Measurements from ENCODE around the gene DEPDC1B.
"Not testable (repeated sequence)": the region's sequence is repeated elsewhere in the genome, so short reads cannot be mapped to it uniquely, and the experiment has no call there.

DEPDC1B gene

GRCh38 chr5:60584304-60584703 lies 115.7 kb downstream of the DEPDC1B start:
- DNase-seq (ENCODE audit: low read depth), result no peak
- no peak overlapping the region for H3K4me3 ChIP-seq (ENCODE audit: low read length)
- no peak for TF ChIP-seq CTCF (IDR thresholded peaks at IDR 0.05; ENCODE audit: insufficient read depth, low read depth, low read length, missing control alignments)

DNA sequence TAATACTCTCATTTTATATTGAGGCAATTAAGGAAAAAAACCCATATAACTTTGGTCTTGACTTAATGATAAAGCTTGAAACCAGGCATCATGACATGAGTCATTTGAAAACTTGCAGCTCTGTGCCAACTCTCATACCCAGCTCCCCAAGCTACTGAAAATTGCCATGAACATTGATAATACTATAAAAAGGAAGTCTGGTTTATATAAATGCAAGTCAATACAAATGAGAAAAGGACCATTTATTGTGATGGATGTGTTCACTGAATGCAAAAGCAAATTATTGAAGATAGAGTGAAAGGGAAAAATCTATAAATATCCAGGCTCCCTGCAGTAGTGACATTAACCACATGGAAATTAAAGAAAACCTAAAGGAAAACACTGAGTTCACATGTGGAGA lies 116.3 kb downstream of the DEPDC1B start:
- no peak for TF ChIP-seq CTCF (IDR thresholded peaks at IDR 0.05; ENCODE audit: insufficient read depth, low read depth, low read length, missing control alignments)
- peak; percentile 3 for DNase-seq (ENCODE audit: low read depth)
- H3K4me3 ChIP-seq (ENCODE audit: low read length), result no peak overlapping the region

DNA sequence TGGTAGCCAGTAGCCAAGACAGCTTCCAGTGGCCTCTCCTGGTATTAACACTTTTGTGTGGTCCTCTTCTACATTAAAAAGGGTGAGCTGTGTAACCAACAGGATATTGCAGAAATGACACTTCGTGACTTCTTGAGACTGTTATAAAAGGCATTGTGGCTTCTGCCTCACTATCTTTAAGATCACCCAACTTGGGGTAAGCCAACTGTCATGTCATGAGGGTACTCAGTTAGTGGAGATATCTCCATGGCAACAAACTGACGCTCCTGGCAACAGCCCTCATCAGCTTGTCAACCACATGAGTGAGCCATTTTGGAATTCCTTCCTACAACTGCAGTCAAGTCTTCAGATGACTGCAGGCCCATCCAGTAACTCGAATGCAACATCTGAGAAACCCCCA lies 121.7 kb downstream of the DEPDC1B start:
- no peak overlapping the region for H3K4me3 ChIP-seq (ENCODE audit: low read length)
- no peak for TF ChIP-seq CTCF (IDR thresholded peaks at IDR 0.05; ENCODE audit: insufficient read depth, low read depth, low read length, missing control alignments)
- DNase-seq (ENCODE audit: low read depth), result no peak

DNA sequence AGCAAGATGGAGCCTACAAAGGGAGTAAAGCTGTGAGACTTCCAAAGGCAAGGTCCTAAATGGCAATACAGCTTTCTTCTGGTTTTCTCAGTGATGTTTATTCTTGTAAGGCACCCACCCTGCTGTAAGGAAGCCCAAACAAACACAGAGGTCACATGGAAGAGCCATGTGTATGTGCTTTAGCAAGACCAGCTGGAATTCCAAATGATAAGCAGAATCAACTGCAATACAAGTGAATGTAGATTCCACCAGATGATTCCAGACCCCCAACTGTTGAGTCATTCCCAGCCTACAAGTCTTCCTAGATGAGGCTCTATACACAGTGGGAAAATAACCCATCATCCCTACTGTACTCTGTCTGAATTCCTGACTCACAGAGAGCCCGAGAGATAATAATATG lies 122.8 kb downstream of the DEPDC1B start:
- DNase-seq (ENCODE audit: low read depth), result no peak
- no peak for TF ChIP-seq CTCF (IDR thresholded peaks at IDR 0.05; ENCODE audit: insufficient read depth, low read depth, low read length, missing control alignments)
- no peak overlapping the region for H3K4me3 ChIP-seq (ENCODE audit: low read length)

DNA sequence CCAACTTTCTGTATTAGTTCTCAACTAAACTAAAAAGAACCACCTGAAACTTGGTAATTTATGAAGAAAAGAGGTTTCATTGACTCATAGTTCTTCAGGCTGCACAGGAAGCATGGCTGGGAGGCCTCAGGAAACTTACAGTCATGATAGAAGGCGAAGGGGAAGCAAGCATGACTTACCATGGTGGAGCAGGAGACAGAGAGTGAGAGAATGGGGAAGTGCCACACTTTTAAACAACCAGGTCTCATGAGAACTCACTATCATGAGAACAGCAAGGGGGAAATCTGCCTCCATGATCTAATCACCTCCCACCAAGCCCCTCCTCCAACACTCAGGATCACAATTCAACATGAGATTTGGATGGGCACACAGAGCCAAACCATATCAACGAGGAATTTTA lies 123.5 kb downstream of the DEPDC1B start:
- no peak for TF ChIP-seq CTCF (IDR thresholded peaks at IDR 0.05; ENCODE audit: insufficient read depth, low read depth, low read length, missing control alignments)
- DNase-seq (ENCODE audit: low read depth), result no peak
- no peak overlapping the region for H3K4me3 ChIP-seq (ENCODE audit: low read length)

DNA sequence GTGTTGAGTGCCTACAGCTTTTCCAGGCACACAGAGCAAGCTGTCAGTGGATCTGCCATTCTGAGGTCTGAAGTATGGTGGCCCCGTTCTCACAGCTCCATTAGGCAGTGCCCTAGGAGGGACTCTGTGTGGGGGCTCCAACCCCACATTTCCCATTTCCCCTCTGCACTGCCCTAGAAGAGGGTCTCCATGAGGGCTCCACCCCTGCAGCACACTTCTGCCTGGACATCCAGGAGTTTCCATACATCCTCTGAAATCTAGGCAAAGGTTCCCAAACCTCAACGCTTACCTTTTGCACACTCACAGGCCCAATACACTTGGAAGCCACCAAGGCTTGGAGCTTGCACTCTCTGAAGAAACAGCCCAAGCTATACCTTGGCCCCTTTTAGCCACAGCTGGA lies 131.3 kb downstream of the DEPDC1B start:
- no peak overlapping the region for H3K4me3 ChIP-seq (ENCODE audit: low read length)
- no peak for DNase-seq (ENCODE audit: low read depth)
- no peak for TF ChIP-seq CTCF (IDR thresholded peaks at IDR 0.05; ENCODE audit: insufficient read depth, low read depth, low read length, missing control alignments)

DNA sequence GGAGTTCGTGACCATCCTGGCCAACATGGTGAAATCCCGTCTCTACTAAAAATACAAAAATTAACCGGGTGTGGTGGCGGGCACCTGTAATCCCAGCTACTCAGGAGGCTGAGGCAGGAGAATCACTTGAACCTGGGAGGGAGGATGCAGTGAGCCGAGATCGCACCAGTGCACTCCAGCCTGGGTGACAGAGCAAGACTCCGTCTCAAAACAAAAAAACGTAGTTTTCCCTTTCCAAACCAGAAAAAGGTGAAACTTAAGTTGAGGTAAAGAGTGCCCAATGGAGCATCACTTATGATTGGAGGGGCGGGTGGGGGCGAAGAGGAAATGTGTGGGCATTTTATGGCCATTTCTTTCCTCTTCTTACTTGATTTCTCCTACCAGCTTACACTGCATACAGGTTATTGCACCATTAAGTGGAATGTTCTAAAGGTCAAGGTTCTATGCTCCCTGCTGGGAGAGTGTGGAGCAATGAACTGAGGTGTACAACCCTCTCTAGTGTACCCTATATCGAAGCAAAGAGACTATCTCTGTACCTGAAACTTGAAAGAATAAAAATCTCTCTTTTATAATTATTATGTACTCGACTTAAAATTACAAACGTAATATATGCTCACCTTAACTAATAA lies 136.2 kb downstream of the DEPDC1B start:
- no peak for TF ChIP-seq CTCF (IDR thresholded peaks at IDR 0.05; ENCODE audit: insufficient read depth, low read depth, low read length, missing control alignments)
- no peak overlapping the region for H3K4me3 ChIP-seq (ENCODE audit: low read length)
- DNase-seq (ENCODE audit: low read depth), result no peak

- not testable (repeated sequence) for H3K4me3 ChIP-seq (ENCODE audit: low read length); DNase-seq (ENCODE audit: low read depth)
Measured at GRCh38 chr5:60553291-60553690, 146.7 kb downstream of the DEPDC1B start.
